GM21576 (cell line): Measurements from ENCODE around the gene NFKBIE.
"Not testable (repeated sequence)": the region's sequence is repeated elsewhere in the genome, so short reads cannot be mapped to it uniquely, and the experiment has no call there.

ENCODE experiments used
- ATAC-seq: cut with Tn5 transposase; IDR thresholded peaks from one replicate; pipeline ENCODE4 v1.9.1; 2021; ENCODE audit warnings: mild to moderate bottlenecking, moderate library complexity; ENCODE audit not compliant: unreplicated experiment

NFKBIE gene

DNA sequence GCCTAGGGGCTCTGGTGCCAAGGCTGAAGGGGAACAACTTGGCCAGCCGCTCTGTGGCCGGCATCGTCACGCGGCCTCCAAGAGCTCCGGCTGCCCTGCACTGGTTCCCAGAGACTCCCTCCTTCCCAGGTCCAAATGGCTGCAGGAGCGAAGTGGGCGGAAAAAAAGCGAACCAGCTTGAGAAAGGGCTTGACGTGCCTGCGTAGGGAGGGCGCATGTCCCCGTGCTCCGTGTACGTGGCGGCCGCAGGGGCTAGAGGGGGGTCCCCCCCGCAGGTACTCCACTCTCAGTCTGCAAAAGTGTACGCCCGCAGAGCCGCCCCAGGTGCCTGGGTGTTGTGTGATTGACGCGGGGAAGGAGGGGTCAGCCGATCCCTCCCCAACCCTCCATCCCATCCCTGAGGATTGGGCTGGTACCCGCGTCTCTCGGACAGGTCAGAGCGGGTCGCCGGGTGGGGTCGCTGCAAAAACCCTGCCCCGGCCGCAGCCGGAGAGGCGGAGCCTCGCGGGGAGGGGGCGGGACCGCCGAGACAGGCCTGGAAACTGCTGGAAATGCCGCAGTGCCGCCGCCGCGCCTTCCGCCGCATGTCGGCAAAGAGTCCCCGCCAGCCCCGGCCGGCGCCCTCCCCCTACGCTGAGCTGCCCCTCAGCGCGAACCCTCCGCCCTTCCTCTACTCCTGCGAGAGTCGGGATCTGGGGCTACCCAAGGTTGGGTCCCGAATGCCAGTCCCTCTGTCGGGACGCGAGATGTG is 19.3 kb downstream of the NFKBIE start:
- peak; percentile 40 for ATAC-seq

DNA sequence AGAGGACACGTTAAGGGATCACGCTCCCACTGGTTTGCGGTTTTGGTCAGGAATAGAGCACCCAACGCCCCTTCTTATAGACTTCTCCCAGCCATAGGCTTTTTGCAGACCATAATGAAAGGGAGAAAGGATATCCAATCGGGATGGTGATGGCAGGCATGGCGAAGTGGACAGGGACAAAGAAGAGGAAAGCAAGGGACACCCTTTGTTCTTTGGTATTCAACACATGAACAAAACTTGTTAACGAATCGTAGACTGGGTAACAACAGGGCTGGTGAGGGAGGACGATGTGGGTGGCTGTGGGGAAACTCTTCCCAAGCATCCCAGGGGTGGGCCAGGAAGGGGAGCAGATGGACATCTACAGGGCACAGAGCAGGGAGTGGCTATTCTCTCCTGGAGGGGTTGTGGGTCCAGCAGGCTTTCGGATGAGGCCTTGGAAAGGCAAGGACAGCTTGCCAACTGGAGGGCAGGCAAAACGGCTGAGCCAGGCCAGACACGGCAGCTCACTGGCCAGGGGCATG is 19.9 kb downstream of the NFKBIE start:
- ATAC-seq, result no peak

DNA sequence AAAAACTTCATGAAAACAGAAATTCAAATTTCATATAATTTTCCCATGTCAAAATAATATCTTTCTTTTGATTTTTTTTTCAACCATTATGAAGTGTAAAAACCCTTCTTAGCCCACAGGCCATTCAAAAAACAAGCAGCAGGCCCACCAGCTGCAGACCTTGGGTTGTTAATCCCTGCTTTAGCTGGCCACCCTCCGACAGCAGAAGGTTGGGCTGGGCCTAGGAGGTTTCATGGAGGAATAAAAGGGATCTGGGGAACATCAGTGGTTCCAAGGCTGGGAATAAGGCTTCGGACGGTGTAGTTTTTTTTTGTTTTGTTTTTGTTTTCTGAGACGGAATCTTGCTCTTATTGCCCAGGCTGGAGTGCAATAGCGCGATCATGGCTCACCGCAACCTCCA is 22.0 kb downstream of the NFKBIE start:
- no peak for ATAC-seq

DNA sequence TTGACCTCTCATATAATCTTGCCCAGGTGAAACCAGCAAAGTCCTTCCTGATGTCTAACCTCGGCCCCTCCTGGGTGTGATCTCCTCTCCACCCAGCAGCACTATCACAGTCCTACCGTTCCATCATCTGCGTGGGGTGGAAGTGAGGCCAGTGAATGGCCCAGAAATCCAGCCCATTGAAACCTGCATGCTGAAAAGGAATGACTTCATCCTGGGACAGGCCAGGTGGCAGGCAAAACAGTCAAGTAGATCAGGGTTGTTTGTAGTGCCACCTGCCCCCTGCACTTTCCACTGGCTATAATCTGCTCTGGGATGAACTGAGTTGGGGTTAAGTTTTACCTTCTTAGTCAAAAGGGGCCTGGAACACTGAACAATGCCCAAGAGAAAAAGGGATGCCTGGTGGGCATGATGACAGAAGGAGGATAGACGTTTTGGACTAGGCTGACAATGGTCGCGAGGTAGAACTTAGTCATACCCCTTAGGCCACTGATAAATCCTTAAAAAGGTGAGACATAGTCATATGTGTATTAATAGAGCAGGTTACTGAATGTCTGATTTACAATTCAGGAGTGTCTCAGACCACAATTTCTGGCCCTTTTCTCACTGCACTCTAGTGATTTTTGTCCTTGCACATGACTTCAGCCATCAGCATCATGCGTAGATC is 26.5 kb downstream of the NFKBIE start:
- ATAC-seq, result no peak

GRCh38 chr6:44237813-44238433 is 27.4 kb downstream of the NFKBIE start:
- peak; percentile 85 for ATAC-seq

- peak; percentile 61 for ATAC-seq
These were observed 28.1 kb downstream of the NFKBIE start for GRCh38 chr6:44237021-44237812.

- ATAC-seq, result no peak
These were observed 29.3 kb downstream of the NFKBIE start for GRCh38 chr6:44235891-44236516.

GRCh38 chr6:44235269-44235668 is 30.1 kb downstream of the NFKBIE start:
- no peak for ATAC-seq

- ATAC-seq, result no peak
These were observed 31.0 kb downstream of the NFKBIE start for GRCh38 chr6:44234101-44235025.

- no peak for ATAC-seq
These were observed 31.7 kb downstream of the NFKBIE start for GRCh38 chr6:44233567-44234100.

- no peak for ATAC-seq
These were observed 32.4 kb downstream of the NFKBIE start for GRCh38 chr6:44232676-44233566.

DNA sequence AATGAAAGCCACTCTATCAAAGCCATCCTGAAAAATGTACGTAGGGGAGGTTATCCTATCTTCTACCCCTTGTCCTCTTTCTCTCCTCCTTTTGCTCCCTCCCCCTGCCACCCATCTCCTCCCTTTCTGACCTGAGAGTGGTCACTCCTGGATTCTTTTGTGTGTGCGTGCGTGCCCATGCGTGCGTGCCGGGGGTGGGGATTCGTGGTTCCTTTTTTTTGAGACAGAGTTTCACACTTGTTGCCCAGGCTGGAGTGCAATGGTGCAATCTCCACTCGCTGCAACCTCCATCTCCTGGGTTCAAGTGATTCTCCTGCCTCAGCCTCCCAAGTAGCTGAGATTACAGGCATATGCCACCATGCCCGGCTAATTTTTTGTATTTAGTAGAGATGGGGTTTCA is 33.9 kb downstream of the NFKBIE start:
- ATAC-seq, result not testable (repeated sequence)

DNA sequence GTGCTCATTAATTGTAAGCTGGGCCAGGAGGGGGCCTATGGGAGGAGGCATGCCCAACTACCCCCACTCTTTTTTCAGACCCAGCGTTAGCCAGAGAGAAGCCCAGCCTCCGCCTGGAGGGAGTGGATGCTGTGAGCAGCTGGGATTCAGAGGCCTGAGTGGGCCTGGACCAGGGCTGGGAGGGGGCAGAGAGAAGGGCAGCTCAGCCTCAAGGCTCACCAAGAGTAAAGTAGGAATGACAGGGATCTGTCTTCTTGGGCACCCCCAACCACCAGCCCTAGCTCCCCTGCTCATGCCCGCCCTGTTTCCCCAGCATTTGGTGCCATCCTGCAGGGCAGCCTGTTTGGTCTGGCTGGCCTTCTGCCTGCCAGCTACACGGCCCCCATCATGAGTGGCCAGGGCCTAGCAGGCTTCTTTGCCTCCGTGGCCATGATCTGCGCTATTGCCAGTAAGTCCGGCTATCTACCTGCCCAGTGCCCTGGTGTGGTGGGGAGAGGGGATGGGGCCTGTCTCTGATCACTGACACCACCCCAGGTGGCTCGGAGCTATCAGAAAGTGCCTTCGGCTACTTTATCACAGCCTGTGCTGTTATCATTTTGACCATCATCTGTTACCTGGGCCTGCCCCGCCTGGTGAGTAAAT is 35.2 kb downstream of the NFKBIE start:
- no peak for ATAC-seq

GRCh38 chr6:44229376-44230033 is 35.8 kb downstream of the NFKBIE start:
- ATAC-seq, result no peak

GRCh38 chr6:44228836-44229235 is 36.5 kb downstream of the NFKBIE start:
- no peak for ATAC-seq

GRCh38 chr6:44228433-44228832 is 36.9 kb downstream of the NFKBIE start:
- ATAC-seq, result no peak

GRCh38 chr6:44228031-44228430 is 37.3 kb downstream of the NFKBIE start:
- ATAC-seq, result no peak
